Caki2 (cell line): ENCODE measurements around the gene ENTPD2. TPM values are rescaled to one million over a fixed set of nuclear protein-coding genes. Genes with fewer than 3 reads are reported as not detected.
"Not testable (repeated sequence)": the region's sequence is repeated elsewhere in the genome, so short reads cannot be mapped to it uniquely, and the experiment has no call there.

Experiments
- DNase-seq: peaks from one replicate; pipeline ENCODE4 v3.0.0-alpha.2; 2015; ENCODE audit warnings: low read depth
- in situ Hi-C: cut with HindIII; loops from 2 replicates; pipeline ENCODE4 v1.10.0; 2016; ENCODE audit warnings: low sequenced_read_pairs, low pct_unique_long_range_greater_than_20kb, mixed read lengths
- total RNA-seq: library from RNA; depleted of rRNA; stranded (reverse); fragments of >200 nt; shearing (Covaris generic); gene quantifications from 2 replicates; pipeline ENCODE4 v1.2.3, GENCODE V29; 2014; ENCODE audit warnings: low replicate concordance

ENTPD2 gene
- total RNA-seq, 1 experiment from 2014 or later = not detected

DNA sequence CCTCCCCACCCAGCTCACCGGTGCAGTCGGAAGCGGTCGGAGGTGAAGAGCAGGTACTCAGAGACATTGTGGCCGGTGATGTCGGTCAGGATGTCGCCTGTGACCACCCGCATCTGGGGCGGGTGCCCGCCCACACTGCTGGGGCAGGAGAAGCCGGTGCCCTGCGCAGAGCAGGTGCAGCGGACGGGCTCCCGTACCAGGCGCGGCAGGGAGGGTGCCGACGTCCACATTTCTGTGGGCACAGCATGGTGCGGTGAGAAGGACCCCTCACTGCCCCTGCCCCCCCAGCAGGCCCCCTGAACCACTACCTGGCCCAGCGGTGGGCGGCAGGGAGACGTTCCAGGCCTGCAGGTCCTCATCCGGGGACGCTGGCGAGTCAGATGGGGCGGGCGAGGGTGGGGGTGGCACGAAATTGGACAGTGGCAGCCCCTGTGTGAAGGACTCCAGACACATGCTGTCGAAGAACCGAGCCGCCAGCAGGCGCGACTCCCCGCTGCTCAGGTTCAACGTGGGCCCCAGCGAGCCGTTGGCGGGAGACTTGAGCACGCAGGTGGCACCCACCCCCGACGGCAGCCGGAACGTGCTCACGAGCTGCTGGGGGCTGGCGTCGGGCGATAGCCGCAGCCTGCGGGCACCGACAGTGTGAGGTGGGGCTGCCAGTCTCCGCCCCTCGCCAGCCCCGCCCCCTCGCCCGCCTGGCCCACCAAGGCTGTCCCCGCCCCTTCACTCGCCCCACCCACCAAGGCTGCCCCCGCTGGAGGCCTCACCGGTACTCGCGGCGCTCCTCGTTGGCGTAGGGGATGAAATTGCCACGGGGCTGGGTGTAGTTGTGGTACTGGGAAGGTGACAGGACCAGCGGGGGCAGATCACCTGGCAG lies 40.9 kb downstream of the ENTPD2 start:
- in situ Hi-C loops = no loop called here
- no peak for DNase-seq

DNA sequence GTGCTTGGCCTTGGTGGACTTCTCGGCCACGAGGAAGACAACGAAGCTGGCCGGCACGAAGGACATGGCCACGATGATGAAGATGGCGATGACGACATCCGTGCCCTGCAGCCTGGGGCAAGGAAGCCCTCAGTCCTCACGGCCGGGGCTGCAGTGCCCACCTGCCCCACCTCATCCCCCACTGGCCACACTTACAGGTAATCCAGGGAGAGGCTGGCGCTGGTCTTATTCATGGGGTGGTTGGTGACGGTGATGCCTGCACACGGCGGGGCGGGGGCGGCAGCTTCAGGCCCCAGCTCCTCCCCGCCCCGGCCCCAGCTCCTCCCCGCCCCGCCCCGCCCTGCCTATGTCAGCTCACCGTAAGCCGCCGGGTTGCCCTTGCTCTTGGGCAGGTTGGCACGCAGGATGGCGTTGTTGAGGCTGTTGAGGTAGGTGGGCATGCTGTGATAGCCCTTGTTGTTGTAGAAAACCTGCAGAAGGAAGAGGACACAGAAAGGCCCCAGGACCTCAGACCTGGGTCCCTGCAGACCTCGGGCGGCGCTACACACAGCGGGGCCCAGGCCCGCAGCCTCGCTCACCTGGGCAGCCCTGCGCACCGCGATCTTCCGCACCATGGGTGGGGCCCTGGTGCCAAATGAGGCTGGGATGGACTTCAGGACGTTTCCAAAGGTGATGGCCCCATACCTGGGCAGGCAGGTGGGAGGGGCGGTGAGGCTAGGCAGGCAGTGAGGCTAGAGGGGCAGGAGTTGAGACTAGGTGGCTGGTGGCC lies 41.8 kb downstream of the ENTPD2 start:
- DNase-seq = no peak
- in situ Hi-C loops = no loop called here

DNA sequence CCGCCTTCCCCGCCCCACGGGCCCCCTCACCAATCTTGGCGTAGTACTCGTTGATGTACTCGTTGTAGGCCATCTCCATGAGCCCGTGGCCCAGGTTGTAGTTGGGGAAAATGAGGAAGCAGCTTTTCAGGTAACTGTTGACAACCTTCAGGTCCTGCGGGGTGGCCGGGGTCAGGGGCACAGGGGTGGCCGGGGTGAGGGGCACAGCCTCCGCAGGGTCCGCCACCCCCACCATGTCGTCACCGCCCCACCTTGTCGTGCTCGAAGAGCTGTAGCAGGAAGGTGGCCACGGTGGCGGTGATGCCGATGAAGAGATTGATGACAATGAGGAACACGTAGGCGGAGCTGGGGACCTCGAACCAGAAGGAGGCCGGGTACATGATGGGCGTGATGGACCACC lies 42.7 kb downstream of the ENTPD2 start:
- in situ Hi-C loops = no loop called here
- no peak for DNase-seq

DNA sequence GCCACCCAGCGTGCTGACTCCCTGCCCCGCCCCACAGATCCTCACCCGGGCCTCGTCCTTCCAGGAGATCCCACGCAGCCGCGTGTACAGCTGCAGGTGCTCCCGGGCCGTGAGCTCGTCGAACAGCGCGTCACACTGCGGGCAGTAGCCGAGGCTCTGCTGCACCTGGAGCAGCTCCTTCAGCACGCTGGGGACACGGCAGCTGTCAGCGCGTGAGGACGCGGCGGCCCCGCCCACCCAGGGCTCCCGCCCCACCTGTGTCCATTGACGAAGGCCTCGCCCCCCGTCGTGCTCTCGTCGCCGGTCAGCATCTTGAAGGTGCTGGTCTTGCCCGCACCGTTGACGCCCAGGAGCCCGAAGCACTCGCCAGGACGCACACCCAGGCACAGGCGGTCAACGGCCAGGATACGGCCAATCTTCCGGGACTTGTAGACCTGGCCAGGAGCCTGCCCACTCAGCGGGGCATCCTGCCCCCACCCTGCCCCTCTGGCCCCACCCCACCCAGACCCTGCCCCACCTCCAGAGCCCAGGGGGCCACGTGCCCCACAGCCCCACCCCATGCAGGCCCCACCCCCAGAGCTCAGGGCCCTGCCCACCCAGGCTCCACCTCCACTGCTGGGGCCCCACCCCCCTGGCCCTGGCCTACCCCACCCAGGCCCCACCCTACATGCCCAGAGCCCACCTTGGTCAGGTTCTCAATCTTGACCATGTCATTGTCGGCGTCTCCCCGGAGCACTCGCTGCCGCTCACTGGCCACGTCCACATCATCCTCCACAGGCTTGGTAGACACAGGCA lies 43.7 kb downstream of the ENTPD2 start:
- in situ Hi-C loops = no loop called here
- no peak for DNase-seq

DNA sequence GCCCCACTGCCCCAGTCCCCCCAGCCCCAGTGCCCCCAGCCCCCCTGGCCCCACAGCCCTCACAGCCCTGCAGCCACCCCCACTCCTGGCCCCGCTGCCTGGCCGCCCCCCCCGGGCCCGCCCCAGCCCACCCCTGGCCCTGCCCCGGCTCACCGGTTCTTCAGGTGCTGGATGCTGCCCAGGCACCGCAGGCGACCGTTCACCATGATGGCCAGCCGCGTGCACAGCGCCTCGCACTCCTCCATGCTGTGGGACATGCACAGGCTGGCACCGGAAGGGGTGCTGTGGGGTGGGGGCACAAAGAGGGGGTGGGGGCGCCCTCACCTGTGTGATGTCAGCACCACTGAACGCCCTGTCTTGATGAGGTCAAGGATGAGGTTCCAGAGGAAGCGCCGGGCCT lies 44.6 kb downstream of the ENTPD2 start:
- in situ Hi-C loops = no loop called here

GRCh38 chr9:137008312-137008711 lies 45.5 kb downstream of the ENTPD2 start:
- in situ Hi-C loops = no loop called here
- DNase-seq = no peak

More for the DNA sequence above, 44.6 kb downstream of the ENTPD2 start:
- DNase-seq = no peak

GRCh38 chr9:137007816-137008270 lies 46.0 kb downstream of the ENTPD2 start:
- no peak for DNase-seq
- in situ Hi-C loops = no loop called here

- DNase-seq = no peak
- in situ Hi-C loops = no loop called here
Observed at GRCh38 chr9:137007108-137007815, 46.6 kb downstream of the ENTPD2 start.

- in situ Hi-C loops = no loop called here
- DNase-seq = no peak
Observed at GRCh38 chr9:137006116-137007003, 47.5 kb downstream of the ENTPD2 start.

GRCh38 chr9:137004285-137004684 lies 49.6 kb downstream of the ENTPD2 start:
- in situ Hi-C loops, DNase-seq: not testable (repeated sequence)

GRCh38 chr9:137002646-137003041 lies 51.2 kb downstream of the ENTPD2 start:
- in situ Hi-C loops = no loop called here
- DNase-seq = no peak

DNA sequence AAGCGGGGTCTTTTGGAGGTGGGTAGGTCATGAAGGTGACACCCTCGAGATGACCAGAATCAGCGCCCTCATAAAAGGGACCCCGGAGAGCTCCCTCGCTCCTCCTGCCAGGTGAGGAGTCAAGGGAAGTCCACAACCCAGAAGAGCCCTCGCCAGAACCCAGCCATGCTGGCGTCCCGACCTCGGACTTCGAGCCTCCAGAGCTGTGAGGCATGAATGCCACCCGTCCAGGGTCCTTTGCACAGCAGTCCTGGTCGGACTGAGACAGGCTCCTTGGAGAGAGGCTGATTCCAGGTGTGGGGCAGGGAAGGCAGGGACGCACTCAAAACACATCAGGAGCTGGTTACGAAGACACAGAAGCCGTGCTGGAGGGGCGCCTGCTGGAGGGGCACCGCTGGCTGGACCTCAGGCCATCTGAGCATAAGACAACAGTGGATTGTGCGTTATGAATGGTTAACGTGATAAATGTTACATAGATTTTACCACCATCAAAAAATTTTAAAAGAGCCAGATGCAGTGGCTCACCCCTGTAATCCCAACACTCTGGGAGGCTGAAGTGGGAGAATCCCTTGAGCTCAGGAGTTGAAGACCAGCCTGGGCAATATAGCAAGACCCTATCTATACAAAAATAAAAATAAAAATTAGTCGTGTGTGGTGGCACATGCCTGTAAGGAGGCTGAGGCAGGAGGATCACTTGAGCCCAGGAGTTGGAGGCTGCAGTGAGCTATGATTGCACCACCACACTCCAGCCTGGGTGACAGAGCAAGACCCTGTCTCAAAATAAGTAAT lies 51.8 kb downstream of the ENTPD2 start:
- no peak for DNase-seq
- in situ Hi-C loops = no loop called here

- no peak for DNase-seq
- in situ Hi-C loops = no loop called here
Observed at GRCh38 chr9:137000177-137000930, 53.5 kb downstream of the ENTPD2 start.
